T-helper 1 cell treated with Interleukin-12 subunit alpha and Interleukin-12 subunit beta and Interleukin-4 antibody, amounts not matched to agents 30 μg/mL and 1 μg/mL, for 36 hours (primary cell): Measurements from ENCODE around the gene GPR153.

Source experiments
- H3K27ac Mint-ChIP-seq: one replicate; pipeline ENCODE4 v1.8.0; 2021; ENCODE audit warnings: mild to moderate bottlenecking, mixed read lengths
- H3K27me3 Mint-ChIP-seq: one replicate; pipeline ENCODE4 v1.8.0; 2021; ENCODE audit warnings: low read depth, mixed read lengths
- H3K36me3 Mint-ChIP-seq: one replicate; pipeline ENCODE4 v1.8.0; 2021; ENCODE audit warnings: low read depth, mixed read lengths
- H3K4me1 Mint-ChIP-seq: one replicate; pipeline ENCODE4 v1.8.0; 2021; ENCODE audit warnings: low read depth, mixed read lengths
- H3K4me3 Mint-ChIP-seq: one replicate; pipeline ENCODE4 v1.8.0; 2021; ENCODE audit warnings: mild to moderate bottlenecking, moderate library complexity, mixed read lengths
- H3K9me3 Mint-ChIP-seq: one replicate; pipeline ENCODE4 v1.8.0; 2021; ENCODE audit warnings: mixed read lengths

The GPR153 gene

GRCh38 chr1:6279066-6279465 lies 18.2 kb upstream of the GPR153 start:
- H3K4me3 Mint-ChIP-seq: no peak overlapping the region
- H3K27ac Mint-ChIP-seq: no peak overlapping the region
- H3K4me1 Mint-ChIP-seq: no peaks in the 10 kb centered on the region

DNA sequence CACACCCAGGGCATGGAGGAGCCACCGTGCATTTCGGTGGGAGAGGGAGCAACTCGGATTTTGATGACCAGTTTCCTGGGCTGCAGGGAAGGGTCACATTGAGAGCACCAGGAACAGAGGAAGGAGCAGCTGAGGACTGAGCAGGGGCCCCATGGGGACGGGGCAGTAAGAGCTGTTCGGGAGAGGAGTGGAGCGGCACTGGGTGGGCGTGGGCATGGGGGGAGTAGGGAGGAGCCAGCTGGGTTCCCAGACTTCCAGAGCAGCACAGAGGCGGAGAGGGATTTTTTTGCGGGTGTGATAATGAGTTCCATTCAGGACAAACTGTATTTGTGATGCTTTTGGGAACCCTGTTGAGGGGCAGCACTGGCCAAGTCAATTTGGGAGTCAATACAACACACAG lies 17.4 kb upstream of the GPR153 start:
- H3K27ac Mint-ChIP-seq: no peak overlapping the region
- no peaks in the 10 kb centered on the region for H3K4me1 Mint-ChIP-seq
- H3K4me3 Mint-ChIP-seq: no peak overlapping the region
- no peaks in the 10 kb centered on the region for H3K9me3 Mint-ChIP-seq
- no peaks in the 10 kb centered on the region for H3K27me3 Mint-ChIP-seq
- no peaks in the 10 kb centered on the region for H3K36me3 Mint-ChIP-seq

More at GRCh38 chr1:6279066-6279465, 18.2 kb upstream of the GPR153 start:
- Mint-ChIP-seq H3K9me3 (no peaks in the 10 kb centered on the region), H3K27me3 (no peaks in the 10 kb centered on the region), H3K36me3 (no peaks in the 10 kb centered on the region)

DNA sequence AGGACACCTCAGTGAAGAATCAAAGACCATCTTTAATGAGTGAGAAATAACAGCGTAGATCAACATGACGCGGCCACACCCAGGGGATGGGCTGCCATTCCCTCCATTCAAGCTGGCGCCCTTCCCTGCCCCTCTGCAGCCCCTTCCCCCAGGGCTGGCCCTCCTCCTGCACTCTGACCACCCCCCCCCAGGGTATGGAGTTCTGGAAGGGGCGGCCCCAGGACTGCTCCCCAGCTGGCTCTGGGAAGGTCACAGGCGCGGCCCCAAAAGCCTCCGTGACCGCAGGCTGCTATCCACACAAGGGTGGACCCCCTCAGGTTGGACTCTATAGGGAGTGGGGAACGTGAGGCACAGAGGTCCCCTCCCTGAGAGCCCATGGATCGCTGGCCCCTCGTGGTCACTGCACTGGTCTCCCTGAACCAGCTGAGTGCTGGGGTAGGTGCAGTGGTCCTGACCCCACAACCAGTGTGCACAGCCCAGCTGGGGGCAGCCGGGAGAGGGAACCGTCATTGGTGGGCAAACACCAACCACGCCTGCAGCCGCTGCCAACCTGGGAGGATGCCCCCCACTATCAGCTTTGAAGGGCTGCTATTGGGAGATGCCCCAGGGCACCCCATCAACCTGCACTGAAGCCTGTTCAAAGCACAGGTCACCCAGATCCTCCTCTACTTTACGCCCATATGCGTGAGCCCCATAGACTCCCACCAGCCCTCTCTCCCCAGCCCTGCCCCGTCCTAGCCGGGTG lies 16.1 kb upstream of the GPR153 start:
- Mint-ChIP-seq H3K27me3 (no peaks in the 10 kb centered on the region), H3K36me3 (no peaks in the 10 kb centered on the region), H3K4me3 (no peak overlapping the region), H3K4me1 (no peaks in the 10 kb centered on the region), H3K9me3 (no peaks in the 10 kb centered on the region), H3K27ac (no peak overlapping the region)

DNA sequence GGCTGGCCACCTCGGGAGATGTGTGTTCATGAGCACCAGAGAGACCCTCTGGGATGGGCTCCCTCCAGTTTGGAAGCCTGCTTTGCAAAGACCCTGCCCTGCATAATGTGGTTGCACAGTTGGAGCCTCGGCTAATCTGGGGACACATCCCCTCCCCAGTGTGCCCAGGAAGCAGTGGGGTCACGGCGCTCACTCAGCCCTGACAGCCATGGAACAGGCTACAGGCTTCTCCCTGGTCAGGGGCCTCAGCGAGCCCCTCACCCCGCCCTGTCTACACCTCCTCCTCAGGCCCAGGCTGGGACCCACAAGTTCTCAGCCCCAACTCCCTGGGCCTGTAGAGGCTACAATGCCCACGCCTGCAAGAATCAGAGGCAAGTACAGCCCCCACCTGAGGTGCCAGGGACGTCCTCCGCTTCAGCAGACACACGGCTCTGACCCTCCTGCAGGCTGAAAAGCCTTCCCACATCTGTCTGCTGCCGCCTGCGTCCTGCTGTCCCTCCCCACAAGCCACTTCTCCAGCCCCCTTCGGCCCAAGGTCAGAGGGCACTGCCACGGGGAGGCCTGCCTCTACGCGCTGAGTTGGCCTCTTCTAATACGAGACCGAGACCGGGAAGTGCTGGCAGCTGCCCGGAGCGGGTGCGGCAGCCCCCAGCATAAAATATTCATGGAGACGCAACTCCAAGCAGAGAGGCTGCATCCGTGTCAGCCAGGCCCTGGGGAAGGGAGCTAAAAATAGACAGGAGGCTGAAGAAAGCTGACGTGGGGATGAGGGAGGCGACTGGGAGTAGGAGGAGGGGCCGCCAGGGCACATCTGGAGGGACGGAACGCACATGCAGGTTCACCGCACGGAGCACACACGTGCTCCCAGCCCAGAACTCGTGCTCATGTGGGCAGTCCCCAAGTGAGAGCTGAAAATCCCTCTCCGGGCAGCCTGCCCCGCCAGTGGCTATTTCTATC lies 15.2 kb upstream of the GPR153 start:
- H3K27ac Mint-ChIP-seq: no peak overlapping the region
- no peaks in the 10 kb centered on the region for H3K4me1 Mint-ChIP-seq
- no peaks in the 10 kb centered on the region for H3K9me3 Mint-ChIP-seq
- no peak overlapping the region for H3K4me3 Mint-ChIP-seq
- H3K27me3 Mint-ChIP-seq: no peaks in the 10 kb centered on the region
- no peaks in the 10 kb centered on the region for H3K36me3 Mint-ChIP-seq

DNA sequence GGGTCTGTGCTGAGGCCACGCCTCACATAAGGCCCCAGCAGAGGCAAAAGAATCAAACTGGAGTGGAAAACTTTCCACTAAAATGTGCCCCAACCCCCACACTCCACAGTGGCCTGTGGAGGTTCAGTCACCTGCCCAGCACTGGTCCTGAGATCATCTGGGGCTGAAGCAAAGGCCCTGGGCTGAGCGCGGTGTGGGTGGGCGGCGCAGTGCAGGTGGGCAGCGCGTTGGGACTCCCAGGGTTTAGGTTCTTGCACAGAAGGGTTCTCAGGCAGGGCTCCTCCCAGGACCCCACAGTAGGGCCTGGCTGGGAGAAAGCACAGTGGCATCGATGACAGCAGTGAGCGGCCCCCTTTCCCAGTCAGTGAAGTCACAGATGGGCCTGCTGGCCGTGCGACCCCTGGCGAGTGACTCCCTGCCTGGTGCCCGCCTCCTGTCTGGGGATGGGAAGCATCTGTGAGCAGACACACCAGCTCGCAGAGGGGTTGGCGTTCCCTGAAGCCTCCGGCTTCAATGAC lies 13.8 kb upstream of the GPR153 start:
- Mint-ChIP-seq H3K9me3 (no peaks in the 10 kb centered on the region), H3K36me3 (no peaks in the 10 kb centered on the region), H3K27me3 (no peaks in the 10 kb centered on the region), H3K27ac (no peak overlapping the region), H3K4me1 (no peaks in the 10 kb centered on the region), H3K4me3 (no peak overlapping the region)

DNA sequence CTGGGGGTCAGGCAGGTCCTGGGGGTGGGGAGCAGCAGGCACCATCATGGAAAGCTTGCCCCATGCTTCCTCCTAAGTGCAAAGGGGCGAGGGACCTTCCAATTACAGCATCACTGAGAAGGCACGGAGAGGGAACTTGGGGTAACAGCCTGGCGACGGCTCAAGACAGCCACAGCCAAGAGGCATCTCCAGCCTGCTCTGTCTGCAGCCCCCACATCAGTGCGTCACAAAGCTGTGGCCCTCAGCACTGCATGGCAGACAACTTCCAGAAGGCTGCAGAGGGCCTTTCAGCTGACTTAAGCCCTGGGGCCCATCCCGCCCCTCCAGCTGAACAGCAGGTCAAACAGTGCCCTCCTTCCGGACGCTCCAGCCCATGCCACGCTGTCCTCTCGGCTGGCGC lies 13.2 kb upstream of the GPR153 start:
- Mint-ChIP-seq H3K27ac (no peak overlapping the region), H3K4me1 (no peaks in the 10 kb centered on the region), H3K36me3 (no peaks in the 10 kb centered on the region), H3K27me3 (no peaks in the 10 kb centered on the region), H3K9me3 (no peaks in the 10 kb centered on the region), H3K4me3 (no peak overlapping the region)

GRCh38 chr1:6273380-6273891 lies 12.5 kb upstream of the GPR153 start:
- Mint-ChIP-seq H3K4me3 (no peak overlapping the region), H3K36me3 (no peaks in the 10 kb centered on the region), H3K27me3 (no peaks in the 10 kb centered on the region), H3K4me1 (no peaks in the 10 kb centered on the region), H3K27ac (no peak overlapping the region), H3K9me3 (no peaks in the 10 kb centered on the region)

- no peak overlapping the region for H3K4me3 Mint-ChIP-seq
- no peaks in the 10 kb centered on the region for H3K27me3 Mint-ChIP-seq
- H3K36me3 Mint-ChIP-seq: no peaks in the 10 kb centered on the region
- no peaks in the 10 kb centered on the region for H3K9me3 Mint-ChIP-seq
- H3K27ac Mint-ChIP-seq: no peak overlapping the region
- no peaks in the 10 kb centered on the region for H3K4me1 Mint-ChIP-seq
Measured at GRCh38 chr1:6272868-6273267, 12.0 kb upstream of the GPR153 start.

DNA sequence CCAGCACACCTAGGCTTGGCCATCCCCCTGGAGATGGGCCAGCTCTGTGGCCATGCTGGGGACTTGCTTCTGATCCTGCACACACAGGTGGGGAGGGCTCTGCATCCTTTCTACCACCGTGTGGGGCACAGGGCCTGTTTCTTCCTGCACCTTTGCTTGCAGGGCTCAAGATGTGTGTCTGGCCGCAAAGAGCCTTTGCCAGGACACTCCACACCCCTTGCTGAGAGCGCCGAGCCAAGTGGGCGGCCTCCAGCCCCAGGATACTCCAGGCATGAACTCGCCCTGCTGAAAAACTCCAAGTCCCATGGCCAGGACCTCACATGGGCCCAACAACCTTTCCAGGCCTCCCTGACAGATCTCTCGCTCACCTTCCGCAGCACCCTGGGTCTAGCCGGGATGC lies 11.6 kb upstream of the GPR153 start:
- H3K27me3 Mint-ChIP-seq: no peaks in the 10 kb centered on the region
- no peaks in the 10 kb centered on the region for H3K36me3 Mint-ChIP-seq
- H3K27ac Mint-ChIP-seq: no peak overlapping the region
- H3K4me1 Mint-ChIP-seq: no peaks in the 10 kb centered on the region
- no peak overlapping the region for H3K4me3 Mint-ChIP-seq
- no peaks in the 10 kb centered on the region for H3K9me3 Mint-ChIP-seq

DNA sequence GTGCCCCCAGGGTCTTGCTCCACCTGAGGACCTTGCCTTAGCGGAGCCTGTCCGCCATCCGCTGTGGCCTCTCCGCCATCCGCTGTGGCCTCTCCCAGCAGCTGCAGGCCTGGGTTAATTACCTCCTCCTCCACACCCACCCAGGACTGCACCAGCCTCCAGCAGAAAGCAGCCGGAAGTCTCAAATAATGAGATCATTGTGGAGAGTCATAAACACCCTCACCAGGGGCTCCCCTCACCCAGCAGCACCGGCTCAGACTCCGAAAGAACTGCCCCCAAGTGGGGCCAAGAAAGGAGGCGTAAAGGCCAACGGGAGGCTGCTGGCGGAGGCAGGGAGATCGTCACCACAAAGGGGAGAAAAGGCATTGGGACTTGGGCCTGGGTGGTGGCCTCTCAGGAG lies 10.7 kb upstream of the GPR153 start:
- no peaks in the 10 kb centered on the region for H3K36me3 Mint-ChIP-seq
- no peaks in the 10 kb centered on the region for H3K27me3 Mint-ChIP-seq
- H3K27ac Mint-ChIP-seq: no peak overlapping the region
- H3K4me3 Mint-ChIP-seq: no peak overlapping the region
- no peaks in the 10 kb centered on the region for H3K9me3 Mint-ChIP-seq
- no peaks in the 10 kb centered on the region for H3K4me1 Mint-ChIP-seq

DNA sequence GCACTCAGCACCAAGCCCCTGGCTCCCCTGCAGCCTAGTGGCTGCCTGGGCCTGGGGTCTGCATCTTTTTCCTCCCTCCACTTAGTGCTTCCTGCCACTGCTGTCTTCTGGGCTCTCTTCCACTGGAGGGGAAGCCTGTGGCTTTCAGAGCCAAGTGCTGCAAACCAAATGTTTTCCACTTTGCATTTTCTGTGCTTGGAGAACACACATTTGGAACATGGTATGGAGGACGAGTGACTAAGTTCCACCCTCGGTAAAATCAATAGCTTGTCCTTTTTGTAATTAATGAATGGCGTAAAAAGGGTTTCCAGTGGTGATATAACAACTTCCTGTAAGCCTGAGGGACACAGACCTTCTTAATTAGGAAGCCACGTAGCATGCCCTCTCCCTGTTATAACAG lies 10.1 kb upstream of the GPR153 start:
- H3K4me3 Mint-ChIP-seq: no peak overlapping the region
- no peaks in the 10 kb centered on the region for H3K36me3 Mint-ChIP-seq
- no peaks in the 10 kb centered on the region for H3K9me3 Mint-ChIP-seq
- no peaks in the 10 kb centered on the region for H3K4me1 Mint-ChIP-seq
- no peaks in the 10 kb centered on the region for H3K27me3 Mint-ChIP-seq
- no peak overlapping the region for H3K27ac Mint-ChIP-seq

- Mint-ChIP-seq H3K4me1 (no peaks in the 10 kb centered on the region), H3K27ac (no peak overlapping the region), H3K27me3 (no peaks in the 10 kb centered on the region), H3K9me3 (no peaks in the 10 kb centered on the region), H3K36me3 (no peaks in the 10 kb centered on the region), H3K4me3 (no peak overlapping the region)
Measured at GRCh38 chr1:6270401-6270800, 9.5 kb upstream of the GPR153 start.

GRCh38 chr1:6269720-6270400 lies 9.0 kb upstream of the GPR153 start:
- no peaks in the 10 kb centered on the region for H3K27me3 Mint-ChIP-seq
- H3K4me1 Mint-ChIP-seq: no peaks in the 10 kb centered on the region
- no peaks in the 10 kb centered on the region for H3K36me3 Mint-ChIP-seq
- no peaks in the 10 kb centered on the region for H3K9me3 Mint-ChIP-seq
- no peak overlapping the region for H3K27ac Mint-ChIP-seq
- no peak overlapping the region for H3K4me3 Mint-ChIP-seq

- Mint-ChIP-seq H3K9me3 (no peaks in the 10 kb centered on the region), H3K36me3 (no peaks in the 10 kb centered on the region), H3K27ac (no peak overlapping the region), H3K27me3 (no peaks in the 10 kb centered on the region), H3K4me3 (no peak overlapping the region), H3K4me1 (no peaks in the 10 kb centered on the region)
Measured at GRCh38 chr1:6269296-6269695, 8.4 kb upstream of the GPR153 start.
